ENCODE data around the gene COL4A2. TPM values are rescaled to one million over a fixed set of nuclear protein-coding genes. Genes with fewer than 3 reads are reported as not detected.
A peak's percentile ranks its signal among the peaks of the same experiment; 100 is the strongest.

Gene COL4A2
- total RNA-seq, 4 donors from 2014 or later: 419 to 931 (median 555) TPM

- H3K36me3 ChIP-seq: peaks cover 0 to 21% (median 10%) of the 10 kb centered on the region in 4 donors
- DNase-seq (ENCODE audit: extremely low spot score): no peak
- peaks cover 0 to 5% (median 0%) of the 10 kb centered on the region in 4 donors for H3K9me3 ChIP-seq
- H3K4me3 ChIP-seq: peak overlapping the region; percentile 82 to 96 (median 93)
- peak overlapping the region; percentile 93 to 96 (median 94) for H3K27ac ChIP-seq (replicated peaks in 1 of 4)
- H3K27me3 ChIP-seq: no peaks in the 10 kb centered on the region
- WGBS: 69% methylated on average over 6 of the region's 6 CpGs
- peaks cover 27 to 42% (median 39%) of the 10 kb centered on the region in 4 donors for H3K4me1 ChIP-seq
- no peak for TF ChIP-seq POLR2A (IDR thresholded peaks at IDR 0.05; ENCODE audit: low read depth)
- no peak for TF ChIP-seq EP300 (IDR thresholded peaks at IDR 0.05)
- TF ChIP-seq CTCF (IDR thresholded peaks at IDR 0.05): no peak
- no peak for TF ChIP-seq POLR2AphosphoS5 (IDR thresholded peaks at IDR 0.05)
- intact Hi-C loops (cut with DNase I): loop anchor here (2.0 to 5.0 kb wide), 2 partner anchors 53 to 103 kb away; no protein-coding TSS in a partner anchor
These were observed 252.9 kb downstream of the COL4A2 start for GRCh38 chr13:110559986-110560385.

GRCh38 chr13:110560601-110561343 lies 253.7 kb downstream of the COL4A2 start:
- Histone ChIP-seq H3K36me3 (peaks cover 0 to 17% (median 8%) of the 10 kb centered on the region in 4 donors), H3K27ac (replicated peaks in 1 of 4) (peak overlapping the region; percentile 93 to 96 (median 94)), H3K9me3 (peaks cover 0 to 5% (median 0%) of the 10 kb centered on the region in 4 donors), H3K27me3 (no peaks in the 10 kb centered on the region), H3K4me1 (peaks cover 27 to 42% (median 39%) of the 10 kb centered on the region in 4 donors), H3K4me3 (peak overlapping the region; percentile 82 to 96 (median 93))
- TF ChIP-seq POLR2AphosphoS5 (IDR thresholded peaks at IDR 0.05): peak in 1 of 2 donors; percentile 67
- TF ChIP-seq POLR2A (IDR thresholded peaks at IDR 0.05; ENCODE audit: low read depth): peak; percentile 28
- no peak for TF ChIP-seq EP300 (IDR thresholded peaks at IDR 0.05)
- no peak for TF ChIP-seq CTCF (IDR thresholded peaks at IDR 0.05)
- intact Hi-C loops (cut with DNase I): loop anchor here (2.0 to 5.0 kb wide), 2 partner anchors 53 to 104 kb away; no protein-coding TSS in a partner anchor
- WGBS: 4% methylated on average over 14 of the region's 29 CpGs
- no peak for DNase-seq (ENCODE audit: extremely low spot score)

GRCh38 chr13:110561344-110562035 lies 254.4 kb downstream of the COL4A2 start, which contains the start of gene RAB20:
Gene RAB20, minus strand, starts transcription at chr13:110561722. Its CDS starts 203 bp downstream, at chr13:110561519.
- peaks cover 27 to 42% (median 39%) of the 10 kb centered on the region in 4 donors for H3K4me1 ChIP-seq
- WGBS: under 1% methylated on average over 45 of the region's 79 CpGs
- peaks cover 0 to 5% (median 0%) of the 10 kb centered on the region in 4 donors for H3K9me3 ChIP-seq
- TF ChIP-seq POLR2A (IDR thresholded peaks at IDR 0.05; ENCODE audit: low read depth) (peak; percentile 41), POLR2AphosphoS5 (IDR thresholded peaks at IDR 0.05) (peak; percentile 81 to 87), CTCF (IDR thresholded peaks at IDR 0.05) (no peak), EP300 (IDR thresholded peaks at IDR 0.05) (no peak)
- DNase-seq (ENCODE audit: extremely low spot score): peak; percentile 95
- peak within 1 kb of the TSS; percentile 93 to 96 (median 94) for H3K27ac ChIP-seq (replicated peaks in 1 of 4)
- peak within 1 kb of the TSS; percentile 82 to 96 (median 93) for H3K4me3 ChIP-seq
- peaks cover 0 to 12% (median 8%) of the 10 kb centered on the region in 4 donors for H3K36me3 ChIP-seq
- intact Hi-C loops (cut with DNase I): loop anchor here (2.0 to 5.0 kb wide), 2 partner anchors 54 to 105 kb away; no protein-coding TSS in a partner anchor
- no peaks in the 10 kb centered on the region for H3K27me3 ChIP-seq

GRCh38 chr13:110562036-110562597 lies 255.0 kb downstream of the COL4A2 start:
- H3K27me3 ChIP-seq: no peaks in the 10 kb centered on the region
- peaks cover 0 to 7% (median 5%) of the 10 kb centered on the region in 4 donors for H3K36me3 ChIP-seq
- no peak for TF ChIP-seq POLR2AphosphoS5 (IDR thresholded peaks at IDR 0.05)
- no peak for TF ChIP-seq EP300 (IDR thresholded peaks at IDR 0.05)
- TF ChIP-seq CTCF (IDR thresholded peaks at IDR 0.05): no peak
- TF ChIP-seq POLR2A (IDR thresholded peaks at IDR 0.05; ENCODE audit: low read depth): no peak
- 13% methylated on average over 24 of the region's 24 CpGs for WGBS
- peak overlapping the region; percentile 82 to 96 (median 93) for H3K4me3 ChIP-seq
- H3K9me3 ChIP-seq: peaks cover 0 to 5% (median 0%) of the 10 kb centered on the region in 4 donors
- H3K27ac ChIP-seq (replicated peaks in 1 of 4): peak overlapping the region; percentile 93 to 96 (median 94)
- intact Hi-C loops (cut with DNase I): loop anchor here (5.0 kb wide), 1 partner anchor 55 kb away; no protein-coding TSS in a partner anchor
- H3K4me1 ChIP-seq: peaks cover 27 to 42% (median 39%) of the 10 kb centered on the region in 4 donors
- no peak for DNase-seq (ENCODE audit: extremely low spot score)

All from esophagus muscularis mucosa (tissue), 4 donors.